Right atrium auricular region (tissue), 2 donors: ENCODE results near the gene ZNF366. TPM values are rescaled to one million over a fixed set of nuclear protein-coding genes. Genes with fewer than 3 reads are reported as not detected.

Experiments
- DNase-seq: peaks from one replicate; pipeline ENCODE4 v3.0.0-alpha.2; 2019; ENCODE audit warnings: low spot score
- H3K27ac ChIP-seq, 2 donors: fragments of 200-600 bp; sonication (generic); 1 replicate in 1 of 2; 2 replicates in 1 of 2; pipeline ENCODE4 v1.5.1; 2016 to 2019
- H3K27me3 ChIP-seq, 2 donors: fragments of 200-600 bp; sonication (generic); one replicate each; pipeline versions ENCODE4 v1.5.1 to v1.6.0; 2017 to 2019
- H3K36me3 ChIP-seq: fragments of 200-600 bp; sonication (generic); one replicate; pipeline ENCODE4 v1.5.1; 2016
- H3K4me1 ChIP-seq, 2 donors: fragments of 200-600 bp; sonication (generic); one replicate each; pipeline versions ENCODE4 v1.5.1 to v1.6.0; 2017 to 2019
- H3K4me3 ChIP-seq, 2 donors: fragments of 200-600 bp; sonication (generic); 1 replicate in 1 of 2; 2 replicates in 1 of 2; pipeline ENCODE4 v1.5.1; 2017 to 2019; ENCODE audit warnings: mild to moderate bottlenecking in 1 of 2, moderate library complexity in 1 of 2
- H3K9me3 ChIP-seq, 2 donors: fragments of 200-600 bp; sonication (generic); one replicate each; pipeline ENCODE4 v1.5.1; 2019
- total RNA-seq, 2 donors: library from RNA; depleted of rRNA; stranded (reverse); fragments of >200 nt; gene quantifications; one replicate each; pipeline ENCODE4 v1.1.0, GENCODE V29; 2016
- TF ChIP-seq, protein P1 (sequence below), 2 donors: fragments of 200-600 bp; sonication (generic); IDR thresholded peaks; one replicate each; pipeline ENCODE4 v1.5.1; 2019; ENCODE audit warnings: antibody characterized with exemption in 2 of 2

ZNF366 gene
- total RNA-seq, 2 donors from 2014 or later = 4.4 to 9.0 TPM

GRCh38 chr5:72499730-72500129 lies 7.5 kb downstream of the ZNF366 start:
- peak overlapping the region; percentile 43 to 72 for H3K27ac ChIP-seq
- H3K36me3 ChIP-seq = no peaks in the 10 kb centered on the region
- no peaks in the 10 kb centered on the region for H3K27me3 ChIP-seq
- peaks cover 0 to 38% of the 10 kb centered on the region in 2 donors for H3K4me1 ChIP-seq
- peak; percentile 62 for DNase-seq
- no peaks in the 10 kb centered on the region for H3K9me3 ChIP-seq
- no peak overlapping the region for H3K4me3 ChIP-seq
- TF ChIP-seq, protein P1, sequence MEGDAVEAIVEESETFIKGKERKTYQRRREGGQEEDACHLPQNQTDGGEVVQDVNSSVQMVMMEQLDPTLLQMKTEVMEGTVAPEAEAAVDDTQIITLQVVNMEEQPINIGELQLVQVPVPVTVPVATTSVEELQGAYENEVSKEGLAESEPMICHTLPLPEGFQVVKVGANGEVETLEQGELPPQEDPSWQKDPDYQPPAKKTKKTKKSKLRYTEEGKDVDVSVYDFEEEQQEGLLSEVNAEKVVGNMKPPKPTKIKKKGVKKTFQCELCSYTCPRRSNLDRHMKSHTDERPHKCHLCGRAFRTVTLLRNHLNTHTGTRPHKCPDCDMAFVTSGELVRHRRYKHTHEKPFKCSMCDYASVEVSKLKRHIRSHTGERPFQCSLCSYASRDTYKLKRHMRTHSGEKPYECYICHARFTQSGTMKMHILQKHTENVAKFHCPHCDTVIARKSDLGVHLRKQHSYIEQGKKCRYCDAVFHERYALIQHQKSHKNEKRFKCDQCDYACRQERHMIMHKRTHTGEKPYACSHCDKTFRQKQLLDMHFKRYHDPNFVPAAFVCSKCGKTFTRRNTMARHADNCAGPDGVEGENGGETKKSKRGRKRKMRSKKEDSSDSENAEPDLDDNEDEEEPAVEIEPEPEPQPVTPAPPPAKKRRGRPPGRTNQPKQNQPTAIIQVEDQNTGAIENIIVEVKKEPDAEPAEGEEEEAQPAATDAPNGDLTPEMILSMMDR (IDR thresholded peaks at IDR 0.05) = no peak

DNA sequence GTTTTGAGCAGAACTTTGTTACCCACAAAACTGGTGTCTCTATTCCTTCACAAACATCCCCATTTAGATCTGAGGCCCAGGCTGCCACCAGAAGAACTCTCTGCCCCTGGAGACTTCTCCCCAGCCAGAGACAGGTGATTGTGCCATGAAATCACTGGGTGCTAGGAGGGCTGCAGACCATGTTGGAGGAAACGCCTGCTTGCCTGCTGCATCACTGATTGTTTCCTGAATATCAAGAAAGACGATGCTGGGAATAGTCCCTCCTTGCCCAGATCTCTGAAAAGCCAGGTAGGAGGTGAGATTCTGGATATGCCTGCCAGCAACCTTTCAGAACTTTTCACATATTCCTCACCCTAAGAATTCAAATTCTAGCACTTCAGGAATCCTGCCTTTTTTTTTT lies 8.1 kb downstream of the ZNF366 start:
- H3K9me3 ChIP-seq = no peaks in the 10 kb centered on the region
- no peaks in the 10 kb centered on the region for H3K36me3 ChIP-seq
- peak overlapping the region; percentile 43 to 72 for H3K27ac ChIP-seq
- peaks cover 0 to 31% of the 10 kb centered on the region in 2 donors for H3K4me1 ChIP-seq
- no peak for DNase-seq
- no peak overlapping the region for H3K4me3 ChIP-seq
- no peaks in the 10 kb centered on the region for H3K27me3 ChIP-seq
- TF ChIP-seq, protein P1 (IDR thresholded peaks at IDR 0.05) = no peak

- Histone ChIP-seq H3K36me3 (no peaks in the 10 kb centered on the region), H3K9me3 (no peaks in the 10 kb centered on the region), H3K27ac (no peak overlapping the region), H3K27me3 (no peaks in the 10 kb centered on the region), H3K4me1 (peaks cover 0 to 23% of the 10 kb centered on the region in 2 donors), H3K4me3 (no peak overlapping the region)
- TF ChIP-seq, protein P1 (IDR thresholded peaks at IDR 0.05) = no peak
- no peak for DNase-seq
Observed at GRCh38 chr5:72498284-72498683, 8.9 kb downstream of the ZNF366 start.

DNA sequence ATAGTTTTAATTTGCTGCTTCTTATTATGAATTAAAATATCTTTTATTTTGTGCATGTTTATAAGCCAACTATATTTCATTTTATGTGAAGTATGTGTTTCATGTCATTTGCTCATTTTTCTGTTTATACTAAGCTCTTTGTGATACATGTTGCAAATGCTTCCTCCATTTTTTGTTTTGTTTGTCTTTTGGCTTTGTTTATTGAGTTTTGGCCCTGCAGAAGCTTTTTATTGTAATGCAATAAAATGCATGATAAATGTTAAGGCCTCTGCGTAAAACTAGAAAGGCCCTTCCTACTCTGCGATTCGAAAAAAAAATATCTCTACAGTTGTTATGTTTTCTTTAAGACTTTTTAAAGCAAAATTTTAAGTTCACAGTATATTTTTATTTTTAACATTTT lies 9.4 kb downstream of the ZNF366 start:
- Histone ChIP-seq H3K4me3 (no peak overlapping the region), H3K27ac (no peak overlapping the region), H3K4me1 (peaks cover 0 to 22% of the 10 kb centered on the region in 2 donors), H3K9me3 (no peaks in the 10 kb centered on the region), H3K36me3 (no peaks in the 10 kb centered on the region), H3K27me3 (no peaks in the 10 kb centered on the region)
- DNase-seq = no peak
- TF ChIP-seq, protein P1 (IDR thresholded peaks at IDR 0.05) = no peak

- H3K4me3 ChIP-seq = no peak overlapping the region
- no peaks in the 10 kb centered on the region for H3K36me3 ChIP-seq
- H3K27ac ChIP-seq = no peak overlapping the region
- no peaks in the 10 kb centered on the region for H3K9me3 ChIP-seq
- no peaks in the 10 kb centered on the region for H3K27me3 ChIP-seq
- TF ChIP-seq, protein P1 (IDR thresholded peaks at IDR 0.05) = no peak
- peaks cover 0 to 9% of the 10 kb centered on the region in 2 donors for H3K4me1 ChIP-seq
- DNase-seq = no peak
Observed at GRCh38 chr5:72495410-72495809, 11.8 kb downstream of the ZNF366 start.

DNA sequence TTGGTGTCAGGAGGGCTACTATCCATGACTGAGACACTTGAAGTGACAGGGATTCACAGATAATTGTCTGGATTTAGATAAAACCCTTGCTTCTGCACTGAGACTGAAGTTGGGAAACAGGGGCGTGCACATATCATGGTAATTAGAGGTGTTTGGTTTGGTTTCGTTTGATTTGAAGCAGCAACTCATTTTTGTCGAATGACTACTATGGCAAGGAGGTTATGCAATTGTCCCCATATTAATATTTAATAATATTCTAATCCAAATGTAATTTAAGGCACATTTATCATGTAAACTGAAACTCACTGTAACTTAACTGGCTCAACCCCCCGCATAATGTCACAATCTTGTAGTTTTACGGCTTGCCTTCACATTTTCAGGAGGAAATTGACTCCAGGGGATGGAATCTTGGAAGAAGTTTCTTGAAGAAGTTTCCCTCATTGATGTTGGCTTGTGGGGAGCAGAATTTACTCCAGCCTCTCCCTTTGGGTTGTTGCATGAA lies 12.5 kb downstream of the ZNF366 start:
- TF ChIP-seq, protein P1 (IDR thresholded peaks at IDR 0.05) = no peak
- Histone ChIP-seq H3K27ac (no peak overlapping the region), H3K4me1 (peaks cover 0 to 2% of the 10 kb centered on the region in 2 donors), H3K27me3 (no peaks in the 10 kb centered on the region), H3K9me3 (no peaks in the 10 kb centered on the region), H3K4me3 (no peak overlapping the region), H3K36me3 (no peaks in the 10 kb centered on the region)
- DNase-seq = no peak
